Measurements from ENCODE around the gene MTG2. TPM values are rescaled to one million over a fixed set of nuclear protein-coding genes. Genes with fewer than 3 reads are reported as not detected.

MTG2 gene
- total and polyA plus RNA-seq, 10 of the 15 experiments (the other 5 are each of a cell fraction or from before 2014, with no cell fraction given) = 6.2 to 52.4 (median 34.3) TPM

- TF ChIP-seq NFIC (IDR thresholded peaks at IDR 0.05; ENCODE audit: low read depth, low read length) (no peak), ZZZ3 (IDR thresholded peaks at IDR 0.05; ENCODE audit: control insufficient read depth, insufficient read length, low read depth) (no peak), SIN3A (IDR thresholded peaks at IDR 0.05; ENCODE audit: low read depth, low read length) (no peak), EGR1 (IDR thresholded peaks at IDR 0.05; ENCODE audit: borderline replicate concordance in 1 of 2, low read depth in 2 of 2, low read length in 2 of 2) (no peak), RAD21 (IDR thresholded peaks at IDR 0.05; ENCODE audit: insufficient read depth, low read depth, low read length) (no peak), SP1 (IDR thresholded peaks at IDR 0.05; ENCODE audit: low read depth, low read length) (no peak), PRDM15 (CRISPR knock-in tag; IDR thresholded peaks at IDR 0.05) (no peak), SIX5 (IDR thresholded peaks at IDR 0.05; ENCODE audit: low read depth, low read length, severe bottlenecking) (no peak), JUNB (IDR thresholded peaks at IDR 0.05) (no peak), IRF5 (IDR thresholded peaks at IDR 0.05; ENCODE audit: borderline replicate concordance) (no peak), POLR2A (IDR thresholded peaks at IDR 0.05; ENCODE audit: low read depth, low read length) (no peak), SMC3 (IDR thresholded peaks at IDR 0.05; ENCODE audit: borderline replicate concordance, low read length) (no peak), KLF5 (IDR thresholded peaks at IDR 0.05; ENCODE audit: partially characterized antibody) (no peak), GABPA (IDR thresholded peaks at IDR 0.05; ENCODE audit: low read depth) (no peak), E4F1 (IDR thresholded peaks at IDR 0.05; ENCODE audit: borderline replicate concordance, partially characterized antibody) (no peak), CHD1 (IDR thresholded peaks at IDR 0.05; ENCODE audit: low read depth, low read length) (no peak), FOXM1 (IDR thresholded peaks at IDR 0.05; ENCODE audit: low read depth, low read length) (no peak), ATF3 (IDR thresholded peaks at IDR 0.05; ENCODE audit: borderline replicate concordance, extremely low read depth, low read depth, low read length) (no peak), CREB1 (IDR thresholded peaks at IDR 0.05; ENCODE audit: low read depth) (no peak)
- Histone ChIP-seq H3K4me2 (ENCODE audit: control insufficient read depth, insufficient read depth) (no peak overlapping the region), H2AFZ (ENCODE audit: control insufficient read depth, low read depth, low read length) (no peak overlapping the region), H3K79me2 (ENCODE audit: control insufficient read depth, insufficient read depth, low read length) (peaks cover 5% of the 10 kb centered on the region), H3K4me1 (ENCODE audit: control insufficient read depth, insufficient read depth, low read length) (no peaks in the 10 kb centered on the region), H3K27ac (ENCODE audit: control insufficient read depth, insufficient read depth) (no peak overlapping the region), H4K20me1 (ENCODE audit: control insufficient read depth, insufficient read depth) (no peaks in the 10 kb centered on the region; the same call in 1 of the 2 replicates), H3K9ac (ENCODE audit: control insufficient read depth, insufficient read depth, low read length) (no peak overlapping the region), H3K4me3 (no peak overlapping the region), H3K36me3 (ENCODE audit: control insufficient read depth in 2 of 2, insufficient read depth in 2 of 2, low read length in 1 of 2) (no peaks in the 10 kb centered on the region; a peak in 2 of 4 replicates), H3K27me3 (replicated peaks in 1 of 2; ENCODE audit: control insufficient read depth in 2 of 2, insufficient read depth in 2 of 2, low read length in 1 of 2) (no peaks in the 10 kb centered on the region), H3K9me3 (replicated peaks; ENCODE audit: control insufficient read depth, insufficient read depth, low read length) (no peaks in the 10 kb centered on the region)
- in situ Hi-C loops (cut with MboI) (no loop called here), intact Hi-C loops (cut with micrococcal nuclease; ENCODE audit: unreplicated experiment) (no loop called here)
- WGBS (ENCODE audit: insufficient coverage, insufficient replicate concordance, low lambda C conversion rate, missing lambda C conversion rate) = 90% methylated on average over 19 of the region's 19 CpGs
- RAD21 ChIA-PET (ENCODE audit: unreplicated experiment) = no interaction called here
- CTCF ChIA-PET = no interaction called here
- POLR2A ChIA-PET = no interaction called here
- FAIRE-seq = no peak
- SMC1A ChIA-PET (ENCODE audit: uncharacterized antibody, unreplicated experiment) = no interaction called here
- no TSS peak for BruUV-seq (replicated peaks)
- no peak for DNase-seq (ENCODE audit: low read depth, low spot score)
- no peak for ATAC-seq
These were observed 63.1 kb downstream of the MTG2 start for GRCh38 chr20:62245911-62246280.

Measured in GM12878 (cell line).